ENCODE measurements around the gene MISP3. TPM values are rescaled to one million over a fixed set of nuclear protein-coding genes. Genes with fewer than 3 reads are reported as not detected.

MISP3 gene
- total and polyA plus RNA-seq, 2 of the 8 experiments (the other 6 are each of a cell fraction or from before 2014, with no cell fraction given), result 0.74 to 1.4 TPM

DNA sequence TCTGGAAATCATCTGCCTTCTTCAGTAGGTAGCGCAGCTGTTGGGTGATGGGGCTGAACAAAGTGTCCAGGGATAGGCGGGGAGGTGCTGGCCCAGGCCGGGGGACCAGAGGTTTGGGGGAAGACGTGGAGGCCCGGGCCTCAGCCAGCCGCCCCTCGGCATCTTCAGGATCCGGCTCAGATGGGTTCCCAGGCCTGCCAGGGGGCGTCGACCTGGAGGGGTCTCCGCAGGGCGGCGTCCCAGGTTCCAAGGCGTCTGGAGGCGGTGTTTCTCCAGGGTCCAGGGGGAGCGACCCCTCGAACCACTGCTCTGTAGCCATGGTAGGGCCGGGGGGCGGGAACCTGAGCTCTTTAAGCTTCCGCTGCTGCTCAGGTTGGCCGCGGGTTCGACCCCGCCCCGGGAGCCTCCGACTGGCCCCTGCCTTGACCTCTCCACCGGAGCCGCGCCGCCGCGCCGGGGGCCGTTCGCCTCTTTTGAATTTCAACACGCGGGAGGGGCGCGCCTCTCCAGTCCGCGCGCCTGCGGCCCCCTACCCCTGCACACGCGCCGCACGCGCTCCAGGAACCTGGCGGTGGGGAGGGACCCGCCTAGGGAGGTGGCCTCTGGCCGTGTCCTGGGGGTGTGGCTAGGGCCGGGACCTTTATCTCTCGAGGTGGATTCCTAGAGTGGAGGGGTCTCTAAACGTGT lies 12.9 kb downstream of the MISP3 start, which contains the start of gene C19orf67:
Gene C19orf67 (minus strand): TSS at position 475 of the 687 bp plus-strand sequence. CDS start 156 bp downstream, at position 319.
- Histone ChIP-seq H3K27me3 (replicated peaks in 1 of 4; ENCODE audit: control insufficient read depth in 3 of 4, extremely low read depth in 1 of 4, insufficient read depth in 3 of 4, low read length in 3 of 4) (peaks cover 0 to 6% (median 4%) of the 10 kb centered on the region in 4 experiments; a peak in 4 of 7 replicates), H3K36me3 (ENCODE audit: control insufficient read depth in 2 of 4, insufficient read depth in 4 of 4, low read length in 3 of 4) (peaks cover 0 to 13% (median 4%) of the 10 kb centered on the region in 4 experiments; a peak in 3 of 8 replicates), H3K4me3 (ENCODE audit: extremely low read depth in 1 of 4, insufficient read depth in 2 of 4, low read depth in 3 of 4, low read length in 4 of 4) (peak within 1 kb of the TSS; percentile 32 to 61 (median 40)), H3K4ac (replicated peaks; ENCODE audit: insufficient read length, low read depth, low read length) (no peak within 1 kb of the TSS), H2BK120ac (replicated peaks; ENCODE audit: low read depth, low read length) (no peak within 1 kb of the TSS), H3K18ac (ENCODE audit: extremely low read depth, low read length) (no peak within 1 kb of the TSS; the same call in 1 of the 2 replicates), H3K4me1 (replicated peaks in 1 of 4; ENCODE audit: control insufficient read depth in 3 of 4, insufficient read depth in 4 of 4, low read length in 3 of 4) (peaks cover 0 to 7% (median 4%) of the 10 kb centered on the region in 4 experiments; a peak in 6 of 7 replicates), H3K56ac (replicated peaks; ENCODE audit: insufficient read length, low read depth, low read length) (no peak within 1 kb of the TSS), H3K79me1 (ENCODE audit: low read depth, low read length) (no peaks in the 10 kb centered on the region), H3K23ac (ENCODE audit: insufficient read length) (no peak within 1 kb of the TSS), H2AK5ac (ENCODE audit: low read depth, low read length) (no peak within 1 kb of the TSS), H3K9ac (replicated peaks in 1 of 4; ENCODE audit: extremely low read depth in 1 of 4, low read depth in 3 of 4, low read length in 3 of 4) (no peak within 1 kb of the TSS), H2BK15ac (ENCODE audit: low read length) (no peak within 1 kb of the TSS), H2AFZ (ENCODE audit: low read length) (no peak within 1 kb of the TSS), H3K9me3 (ENCODE audit: insufficient read depth in 2 of 2, low read depth in 1 of 2, low read length in 1 of 2) (no peaks in the 10 kb centered on the region), H3K4me2 (ENCODE audit: insufficient read depth in 1 of 2, low read depth in 2 of 2, low read length in 2 of 2) (peak within 1 kb of the TSS; percentile 35 to 65), H3K14ac (ENCODE audit: insufficient read length) (no peak within 1 kb of the TSS), H2BK12ac (ENCODE audit: low read depth, low read length) (no peak within 1 kb of the TSS), H3K79me2 (ENCODE audit: control insufficient read depth in 1 of 2, insufficient read depth in 2 of 2, low read length in 2 of 2) (no peaks in the 10 kb centered on the region), H4K91ac (replicated peaks; ENCODE audit: insufficient read length, low read length) (no peak within 1 kb of the TSS), H4K20me1 (replicated peaks in 1 of 2; ENCODE audit: control insufficient read depth in 1 of 2, insufficient read depth in 2 of 2, low read length in 2 of 2) (peaks cover 4 to 8% of the 10 kb centered on the region in 2 experiments), H3K27ac (ENCODE audit: low read depth, low read length) (no peak within 1 kb of the TSS), H4K8ac (ENCODE audit: extremely low read depth, insufficient read depth, low read length) (no peak within 1 kb of the TSS; the same call in none of the 2 replicates), H2BK20ac (ENCODE audit: low read length) (no peak within 1 kb of the TSS), H3K23me2 (ENCODE audit: low read depth, low read length) (peaks cover 6% of the 10 kb centered on the region; the same call in 1 of the 2 replicates), H4K5ac (ENCODE audit: insufficient read length, low read depth, low read length) (no peak within 1 kb of the TSS), H2BK5ac (ENCODE audit: low read depth, low read length) (no peak within 1 kb of the TSS)
- FAIRE-seq (no peak), DNase-seq (ENCODE audit: low read depth in 1 of 2, low spot score in 2 of 2) (peak in 1 of 2 experiments; percentile 66)
- CTCF ChIA-PET (ENCODE audit: partially characterized antibody), result interaction anchor here (1.0 to 11.2 kb wide), 6 partner anchors 12 to 268 kb away, joined by 3 to 75 read pairs (median 7); partner anchors contain the start of genes MISP3 and PALM3
- WGBS, 2 experiments (ENCODE audit: extremely low coverage in 1 of 2, insufficient coverage in 1 of 2, insufficient read length in 1 of 2, insufficient replicate concordance in 2 of 2, low coverage in 1 of 2, low lambda C conversion rate in 2 of 2, missing lambda C conversion rate in 1 of 2), result 29% methylated on average over 52 of the region's 54 CpGs; no CpG with 5 or more reads in 1 of the 2 experiments
- TF ChIP-seq HDAC6 (IDR thresholded peaks at IDR 0.05; ENCODE audit: low read depth, low read length) (no peak), KDM4A (IDR thresholded peaks at IDR 0.05; ENCODE audit: low read depth, low read length, severe bottlenecking) (peak; percentile 42)
- TF ChIP-seq, protein P1, sequence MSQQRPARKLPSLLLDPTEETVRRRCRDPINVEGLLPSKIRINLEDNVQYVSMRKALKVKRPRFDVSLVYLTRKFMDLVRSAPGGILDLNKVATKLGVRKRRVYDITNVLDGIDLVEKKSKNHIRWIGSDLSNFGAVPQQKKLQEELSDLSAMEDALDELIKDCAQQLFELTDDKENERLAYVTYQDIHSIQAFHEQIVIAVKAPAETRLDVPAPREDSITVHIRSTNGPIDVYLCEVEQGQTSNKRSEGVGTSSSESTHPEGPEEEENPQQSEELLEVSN (IDR thresholded peaks at IDR 0.05), result 0 out of 2 replicates have a peak, but pooled peaks have one; percentile 15
- POLR2A ChIA-PET (ENCODE audit: partially characterized antibody), result interaction anchor here (1.1 to 1.5 kb wide), 2 partner anchors 51 to 61 kb away, joined by 4 to 5 read pairs; no protein-coding TSS in a partner anchor
